ENCODE results near the gene TMEM182.

Gene TMEM182, protein sequence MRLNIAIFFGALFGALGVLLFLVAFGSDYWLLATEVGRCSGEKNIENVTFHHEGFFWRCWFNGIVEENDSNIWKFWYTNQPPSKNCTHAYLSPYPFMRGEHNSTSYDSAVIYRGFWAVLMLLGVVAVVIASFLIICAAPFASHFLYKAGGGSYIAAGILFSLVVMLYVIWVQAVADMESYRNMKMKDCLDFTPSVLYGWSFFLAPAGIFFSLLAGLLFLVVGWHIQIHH

DNA sequence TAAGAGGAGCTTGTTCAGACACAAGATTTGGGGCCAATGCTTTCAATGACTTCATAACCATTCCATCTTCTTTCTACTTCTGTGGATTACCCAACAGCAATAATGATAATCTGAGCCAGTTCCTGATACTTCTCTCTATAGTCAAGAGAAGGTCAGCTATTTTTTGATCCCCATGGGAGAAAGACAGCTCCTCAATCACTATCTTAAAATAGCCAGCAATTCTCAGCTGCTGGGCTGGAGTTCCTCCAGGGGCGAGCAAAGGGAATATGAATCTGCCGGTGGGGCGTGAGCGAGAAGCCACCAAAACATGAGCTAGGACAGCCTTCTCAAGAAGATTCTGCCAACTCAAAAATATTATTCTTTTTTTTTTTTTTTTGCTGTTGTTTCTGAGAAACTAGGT, at the start of gene TMEM182:
Gene TMEM182, plus strand, starts transcription at position 269 of the 400 bp plus-strand sequence. CDS start 187 bp downstream, outside the sequence.
- DNase-seq: no peak

DNA sequence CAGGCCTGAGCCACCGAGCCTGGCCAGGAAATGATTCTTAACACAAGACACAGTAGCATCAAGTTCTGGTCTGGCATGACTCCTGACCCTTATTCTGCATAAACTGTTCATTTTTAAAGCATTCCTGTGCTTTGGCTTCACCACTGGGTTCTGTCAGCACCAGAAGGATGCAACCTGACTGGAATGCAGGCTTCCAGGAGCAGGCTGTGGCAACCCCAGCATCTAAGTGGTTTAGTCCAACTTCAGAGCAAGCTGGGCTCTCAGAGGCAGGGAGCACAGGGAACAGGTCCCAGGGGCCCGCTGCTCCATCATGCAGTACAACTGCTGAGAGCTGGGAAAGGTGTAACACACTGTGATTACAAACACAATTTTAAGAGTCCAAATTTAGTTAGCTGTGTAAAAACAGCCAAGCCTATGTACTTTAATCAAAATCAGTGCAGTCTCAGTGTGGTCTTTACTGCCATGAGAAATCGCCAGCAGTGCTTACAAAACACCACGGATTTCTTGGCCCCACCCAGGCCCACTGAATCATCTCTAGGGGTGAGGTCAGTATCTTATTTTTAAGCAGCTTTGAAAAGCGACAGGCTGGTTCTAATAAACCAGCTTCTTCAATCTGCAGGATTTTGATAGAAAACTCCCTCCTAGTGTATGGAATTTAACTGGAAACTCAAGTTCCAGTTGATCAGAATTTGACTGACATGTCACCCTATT, 44.4 kb upstream of the TMEM182 start:
- DNase-seq: no peak

DNA sequence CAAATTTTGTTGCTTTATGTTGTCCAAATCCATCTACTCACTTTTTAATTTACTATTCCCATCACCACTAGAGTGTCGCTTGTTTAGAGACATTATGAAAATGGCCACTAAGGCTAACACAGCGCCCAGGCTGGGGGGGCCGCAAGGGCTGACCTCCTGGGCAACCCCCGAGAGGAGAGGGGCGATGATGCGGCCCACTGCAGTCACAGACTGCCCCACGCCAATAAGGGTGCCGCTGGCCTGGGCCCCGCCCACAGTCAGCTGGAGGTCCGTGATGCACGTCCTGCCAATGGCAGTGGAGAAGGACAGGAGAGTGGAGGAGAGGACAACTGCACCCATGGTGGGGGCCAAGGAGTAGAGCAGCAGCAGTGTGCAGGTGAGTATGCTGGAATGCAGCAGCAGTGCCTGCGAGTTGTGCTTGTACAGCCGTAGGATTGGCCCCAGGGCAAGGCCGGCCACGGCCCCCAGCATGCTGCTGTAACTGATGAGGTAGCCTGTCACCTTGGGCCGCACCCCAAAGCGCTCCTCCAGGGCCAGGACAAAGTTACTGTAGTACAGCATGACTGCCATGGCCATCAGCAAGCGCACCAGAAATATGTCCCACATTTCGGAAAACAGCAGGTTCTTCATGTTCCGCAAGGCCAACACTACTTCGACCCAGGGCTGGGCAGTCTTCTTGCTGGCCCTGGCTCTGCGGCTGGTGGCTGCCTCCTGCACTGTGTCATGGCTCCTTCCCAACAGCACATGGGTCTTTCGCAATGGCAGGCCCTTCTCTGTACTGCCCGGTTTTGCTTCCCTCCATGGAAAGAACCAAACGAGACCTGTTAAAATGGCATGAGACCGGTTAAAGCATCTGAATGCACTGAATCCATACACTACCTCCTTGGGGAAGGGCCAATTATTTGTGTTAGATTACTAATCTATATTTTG, 43.2 kb upstream of the TMEM182 start:
- no peak for DNase-seq

DNA sequence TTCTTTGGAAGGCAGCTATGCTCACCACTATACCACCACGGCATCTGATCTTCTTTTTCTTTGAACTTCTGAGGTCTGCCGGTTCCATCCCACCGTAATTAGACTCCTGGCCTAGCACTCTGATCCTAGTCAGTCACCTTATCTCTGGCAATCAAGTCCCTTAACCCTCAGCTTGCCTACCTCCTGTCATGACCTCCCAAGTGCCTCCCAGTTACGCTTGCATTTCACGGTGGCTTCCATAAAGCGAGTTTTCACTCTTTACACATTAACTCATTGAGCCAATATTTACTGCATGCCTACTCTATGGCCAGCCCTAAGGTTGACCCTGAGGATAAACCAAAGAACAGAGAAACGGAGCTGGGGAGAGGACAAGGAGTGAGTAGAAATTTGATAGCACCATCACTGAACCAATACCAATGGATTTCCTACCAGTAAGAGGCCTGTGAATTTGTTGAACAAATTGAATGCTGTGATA, 37.8 kb upstream of the TMEM182 start:
- no peak for DNase-seq

DNA sequence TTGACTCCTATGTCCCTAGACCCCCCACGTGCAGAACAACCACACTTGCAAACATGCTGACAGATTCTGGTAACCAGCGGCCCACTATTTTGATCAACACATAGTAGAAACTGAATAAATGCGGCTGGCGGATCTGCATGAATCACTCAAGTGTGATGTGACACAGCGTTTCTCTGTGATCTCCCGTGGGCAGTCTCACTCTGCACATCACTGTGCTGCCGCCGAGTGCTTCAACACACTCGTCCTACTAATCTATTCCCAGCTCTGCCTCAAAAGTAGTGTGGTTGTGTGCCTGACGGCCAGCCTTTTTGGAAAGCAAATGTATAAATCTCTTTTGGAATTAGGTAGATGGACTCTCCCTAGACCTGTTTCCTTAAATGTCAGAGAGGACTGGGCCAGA, 37.3 kb upstream of the TMEM182 start:
- DNase-seq: no peak

DNA sequence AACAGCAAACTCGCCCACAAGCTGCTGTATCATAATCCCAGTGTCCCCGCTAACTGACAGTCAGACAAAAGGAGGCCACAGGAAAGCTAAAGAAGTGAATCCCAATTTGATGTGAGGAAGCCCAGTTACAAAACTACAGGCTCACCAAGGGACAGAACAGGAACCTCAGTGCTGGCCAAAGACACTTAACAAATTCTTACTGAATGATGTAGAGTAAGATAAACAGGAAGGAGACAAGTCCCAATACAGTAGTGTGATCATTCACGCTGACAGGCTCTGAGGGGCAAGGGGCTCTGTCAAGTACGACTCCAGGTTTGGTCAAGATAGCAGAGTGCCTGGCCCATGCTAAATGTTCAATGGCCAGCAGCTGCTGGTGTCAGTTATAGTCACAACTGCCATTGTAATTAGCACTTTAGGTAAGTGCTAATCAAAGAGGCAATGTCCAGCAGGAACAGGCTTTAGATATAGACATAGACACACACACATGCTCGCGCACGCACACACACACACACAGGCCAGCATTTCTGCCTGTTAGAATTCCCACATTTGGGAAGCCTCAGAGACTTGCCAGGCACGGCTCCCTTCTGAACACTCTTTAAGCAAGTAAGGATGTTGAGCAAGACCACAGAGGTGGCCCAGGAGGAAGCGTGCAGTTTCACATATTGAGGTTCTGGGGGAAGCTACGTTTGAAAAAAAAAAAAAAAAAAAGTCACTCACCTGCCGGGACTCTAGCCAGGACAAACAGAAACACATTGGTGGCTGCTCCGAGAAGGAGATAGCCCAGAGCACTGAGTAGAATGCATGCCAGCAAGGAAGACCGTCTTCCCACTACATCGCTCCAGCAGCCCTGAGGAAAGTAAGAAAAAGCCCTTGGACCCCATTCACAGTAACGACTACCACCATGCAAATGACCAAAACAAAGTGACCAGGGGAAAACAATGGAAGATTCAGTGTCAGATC, 35.4 kb upstream of the TMEM182 start:
- DNase-seq: no peak

DNA sequence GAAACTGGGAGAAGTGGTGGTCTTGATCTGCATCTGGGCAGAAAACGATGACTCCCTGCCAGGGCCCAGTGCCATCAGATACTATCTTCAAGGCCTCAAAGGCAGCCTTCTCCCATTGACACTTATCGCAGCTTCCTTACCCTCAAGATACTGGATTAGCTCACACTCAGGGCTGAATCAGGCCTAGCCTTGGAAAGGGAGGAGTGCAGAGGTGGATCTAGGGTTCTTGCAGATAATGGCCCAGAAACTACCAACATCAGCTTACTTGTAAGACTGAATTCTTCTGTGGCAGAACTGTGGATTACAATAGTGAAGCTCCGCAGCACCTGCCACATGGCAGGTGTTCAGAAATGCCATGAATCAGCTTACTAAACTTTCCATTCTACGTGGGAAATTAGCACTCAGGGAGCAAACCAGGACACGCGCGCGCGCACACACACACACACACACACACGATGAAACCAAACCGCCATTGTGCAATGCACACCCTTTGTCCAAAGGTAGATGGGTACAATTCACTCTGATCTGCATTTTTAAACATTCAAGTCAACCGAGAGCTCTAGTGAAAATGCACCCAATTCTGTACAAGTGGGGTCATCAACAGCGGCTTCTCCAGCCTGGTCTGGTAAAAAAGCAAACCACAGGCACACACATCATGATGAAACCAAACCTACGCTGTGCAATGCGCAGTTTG, 26.3 kb upstream of the TMEM182 start:
- no peak for DNase-seq

DNA sequence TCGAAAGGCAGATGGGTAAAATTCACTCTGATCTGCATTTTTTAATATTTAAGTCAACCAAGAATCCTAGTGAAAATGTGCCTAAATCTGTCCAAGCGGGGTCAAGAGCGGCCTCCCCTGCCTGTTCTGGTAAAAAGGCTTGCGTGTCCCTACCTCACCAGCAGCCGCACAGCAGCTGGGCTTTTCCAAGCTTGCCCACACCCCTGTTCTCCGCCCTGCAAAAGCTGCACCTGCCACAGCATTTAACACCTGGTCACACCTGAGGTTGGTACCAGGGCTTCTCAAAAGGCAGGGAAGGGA, 25.8 kb upstream of the TMEM182 start:
- no peak for DNase-seq

DNA sequence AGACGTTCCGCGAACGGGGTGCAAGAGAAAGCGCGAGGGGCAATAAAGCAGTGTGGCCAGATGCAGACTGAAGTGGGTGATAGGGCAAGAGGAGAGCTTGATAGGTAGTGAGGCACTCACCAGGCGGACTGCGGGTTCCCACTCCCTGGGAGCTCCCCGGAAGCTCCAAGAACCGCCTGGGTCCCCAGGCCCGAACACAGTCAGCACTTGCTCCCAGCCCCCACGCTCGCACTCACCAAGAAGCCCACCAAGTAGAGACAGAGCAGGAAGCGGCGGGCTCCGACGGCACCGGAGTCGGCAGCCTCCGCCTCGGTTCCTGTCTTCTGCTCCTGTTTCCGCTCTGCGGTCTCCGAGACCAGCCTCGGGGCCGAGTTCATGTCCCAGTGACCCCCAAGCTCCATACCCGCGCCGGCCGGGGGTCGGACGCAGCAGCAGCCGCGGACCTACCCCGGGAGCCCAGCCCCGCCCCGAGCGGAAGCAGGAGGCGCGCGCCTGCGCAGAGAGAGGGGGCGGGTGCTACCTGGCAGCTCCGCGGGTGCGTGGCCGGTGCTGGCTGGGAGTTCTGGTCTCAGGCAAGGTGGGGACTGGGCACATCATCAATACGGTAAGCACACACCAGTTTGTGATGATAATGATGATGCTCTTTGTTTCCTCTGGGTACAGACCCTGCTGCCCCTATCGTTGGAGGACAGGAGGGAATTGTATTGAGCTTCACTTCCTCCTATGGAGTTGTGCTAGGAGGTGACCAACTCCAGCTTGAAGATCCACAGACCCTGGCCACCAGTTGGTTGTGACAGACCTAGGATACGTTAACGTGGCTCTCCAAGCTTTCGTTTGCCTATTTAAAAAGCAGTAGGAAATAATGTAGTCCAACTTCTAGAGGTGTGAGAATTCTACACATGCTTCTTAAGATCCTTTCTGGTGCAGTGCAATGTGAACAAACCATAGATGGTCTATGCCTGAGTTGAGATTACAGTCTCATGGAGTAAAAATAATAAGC, 25.1 kb upstream of the TMEM182 start:
- DNase-seq: peak; percentile 46

DNA sequence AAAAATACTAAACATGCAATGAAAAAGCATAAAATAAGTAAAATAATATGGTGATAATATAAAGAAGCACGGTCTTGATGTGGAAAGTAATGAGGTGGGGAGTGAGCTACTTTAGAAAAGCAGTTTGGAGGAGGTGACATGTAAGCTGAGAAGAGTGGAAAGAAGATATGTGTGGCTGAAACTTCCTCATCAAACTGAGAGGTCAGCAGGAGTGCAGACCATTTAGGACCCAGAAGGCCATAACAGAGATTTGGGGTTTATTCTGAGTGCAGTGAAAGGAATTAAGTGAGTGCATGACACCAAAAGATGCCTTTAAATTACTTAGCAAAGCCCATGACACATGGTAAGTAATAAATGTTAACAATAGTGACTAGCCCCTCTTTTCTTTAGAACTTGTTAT, 24.4 kb upstream of the TMEM182 start:
- no peak for DNase-seq

DNA sequence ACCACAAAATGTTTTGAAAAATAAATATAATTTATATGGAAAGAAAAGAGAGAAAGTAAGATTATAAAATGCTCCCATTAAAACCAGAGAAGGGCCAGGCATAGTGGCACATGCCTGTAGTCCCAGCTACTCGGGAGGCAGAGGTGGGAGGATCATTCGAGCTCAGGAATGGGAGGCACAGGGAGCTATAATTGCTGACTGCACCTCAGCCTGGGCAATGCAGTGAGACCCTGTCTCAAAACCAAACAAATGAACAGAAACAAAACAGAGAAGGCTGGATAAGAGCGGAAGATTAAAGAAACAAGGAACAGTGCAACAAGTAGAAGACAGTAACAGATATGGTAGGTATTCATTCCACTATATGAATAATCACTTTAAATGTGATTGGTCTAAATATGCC, 18.6 kb upstream of the TMEM182 start:
- DNase-seq: no peak

DNA sequence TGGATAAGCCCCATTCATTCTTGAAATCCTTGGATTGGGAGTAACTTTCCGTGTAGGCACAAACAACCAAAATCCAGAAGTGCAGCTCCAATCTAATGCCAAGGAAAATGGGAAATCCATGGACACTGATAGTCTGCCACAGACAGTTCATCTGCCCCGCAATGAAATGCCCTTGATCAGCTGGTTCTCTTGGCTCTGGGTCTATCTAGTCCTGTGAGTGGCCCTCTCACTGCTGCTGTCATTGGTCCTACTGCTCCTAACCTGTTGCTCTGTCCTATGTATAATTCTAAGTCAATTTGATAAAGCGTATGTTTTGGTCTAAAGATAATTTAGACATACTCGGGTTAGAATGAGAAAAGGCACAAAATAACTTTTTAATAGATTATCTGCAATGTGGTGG, 13.7 kb upstream of the TMEM182 start:
- DNase-seq: no peak

DNA sequence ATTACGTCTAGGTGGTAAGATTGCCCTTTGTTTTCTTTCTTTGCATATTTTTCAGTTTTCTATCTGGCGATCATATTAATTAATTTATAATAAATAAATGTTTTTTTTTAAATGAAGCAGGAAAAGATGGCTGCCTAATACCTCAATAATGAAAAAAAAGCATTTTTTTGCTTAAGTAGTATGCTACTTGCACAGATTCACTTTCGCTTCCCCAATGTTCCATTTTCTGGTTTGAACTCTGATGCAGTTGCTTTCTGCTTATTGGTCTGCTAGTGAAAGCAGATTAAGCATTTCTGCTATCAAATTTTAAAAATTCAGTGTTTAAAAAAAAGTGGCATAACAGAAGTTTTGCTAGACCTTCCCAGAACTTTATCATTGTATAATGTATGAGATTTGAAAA, 11.9 kb upstream of the TMEM182 start:
- DNase-seq: no peak

DNA sequence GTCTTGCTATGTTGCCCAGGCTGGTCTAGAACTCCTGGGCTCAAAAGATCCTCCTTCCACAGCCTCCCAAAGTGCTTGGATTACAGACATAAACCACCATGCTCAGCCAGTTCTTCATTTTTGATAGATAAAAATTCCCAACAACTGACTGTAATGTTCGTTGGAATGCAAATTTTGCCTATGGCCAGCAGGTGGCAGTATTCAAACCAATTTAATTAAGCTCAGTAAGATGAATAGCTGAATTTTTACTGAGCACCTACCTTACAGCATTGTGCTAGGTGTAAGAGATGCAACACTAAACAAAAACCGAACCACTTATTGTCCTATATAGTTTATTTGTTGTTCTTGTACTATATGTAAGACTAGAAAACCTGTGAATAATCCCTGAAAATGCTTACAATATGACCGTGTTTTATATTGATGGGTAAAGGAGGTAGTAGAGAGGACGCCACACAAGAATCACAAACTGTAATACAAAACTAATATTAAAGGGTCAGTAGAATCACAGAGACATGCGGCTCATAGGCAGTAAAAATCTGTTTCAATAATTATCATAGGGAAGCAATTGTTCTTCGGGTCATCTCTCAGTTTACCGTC, 8.2 kb upstream of the TMEM182 start:
- DNase-seq: peak; percentile 35

DNA sequence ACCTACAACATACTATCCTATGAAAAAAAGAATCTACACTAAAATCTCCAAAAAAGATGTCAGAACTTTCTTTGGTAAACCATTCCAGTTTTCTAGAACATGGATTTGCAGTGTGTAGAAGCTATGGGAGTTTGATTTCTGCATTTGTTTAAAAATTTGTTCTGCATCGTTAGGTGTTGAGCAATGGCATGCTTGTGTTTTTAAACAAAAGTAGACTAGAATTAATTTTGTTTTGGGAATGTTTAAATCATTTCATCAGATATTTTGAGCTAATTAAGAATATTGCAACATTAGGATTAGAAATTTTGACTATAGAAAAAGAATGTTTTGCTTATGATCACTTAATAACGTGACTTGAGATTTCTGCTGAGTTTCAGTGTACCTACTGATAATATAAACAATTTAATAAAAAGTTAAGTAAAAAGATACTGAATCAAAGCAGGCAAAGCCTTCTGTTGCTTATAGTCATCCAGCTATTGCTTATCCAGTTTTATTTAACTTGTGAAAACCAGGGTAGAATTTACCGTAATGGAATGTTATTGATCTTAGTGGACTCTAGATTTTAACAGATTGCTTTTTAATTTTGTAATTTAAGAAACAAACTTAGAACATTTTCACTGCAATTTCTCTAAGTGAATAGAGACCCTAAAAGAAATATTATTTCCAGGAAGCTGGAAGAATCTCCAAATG, 7.2 kb upstream of the TMEM182 start:
- no peak for DNase-seq

DNA sequence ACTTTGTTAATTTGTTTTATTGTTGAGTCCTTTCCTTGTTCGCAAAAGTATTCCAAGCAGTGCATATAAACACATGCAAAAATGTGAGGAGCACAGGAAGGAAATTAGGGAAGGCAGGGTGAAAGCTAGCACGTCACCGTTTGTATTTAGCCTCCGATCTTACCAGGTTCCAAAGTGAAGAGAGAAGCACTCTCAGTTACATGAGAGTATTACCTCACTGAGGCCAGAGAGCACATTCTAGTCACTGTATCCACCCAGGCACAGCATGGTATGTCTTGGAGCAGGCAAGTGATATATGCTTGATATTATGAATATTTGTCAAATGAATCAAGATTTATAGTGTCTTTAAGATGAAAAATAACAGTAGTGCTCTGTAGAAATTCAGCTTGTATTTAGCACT, 6.5 kb upstream of the TMEM182 start:
- DNase-seq: no peak

DNA sequence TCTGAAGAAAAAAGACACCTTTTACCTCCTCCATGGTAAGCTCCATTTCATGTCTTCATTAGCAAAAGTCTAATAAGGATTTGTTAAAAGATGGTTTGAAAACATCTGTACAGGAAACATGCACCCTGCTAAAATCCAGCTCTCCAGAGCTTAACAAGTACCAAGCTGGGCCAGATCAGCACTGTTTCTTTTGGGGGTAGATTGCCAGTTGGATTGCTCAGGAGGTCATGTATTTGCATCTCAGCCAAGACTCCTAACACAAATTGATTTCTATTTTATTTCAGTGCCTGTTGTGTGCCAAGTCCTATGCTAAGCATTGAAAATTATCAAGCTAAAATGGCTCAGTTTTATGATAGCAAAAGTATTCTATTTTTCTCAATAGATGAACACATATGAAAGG, 3.4 kb upstream of the TMEM182 start:
- no peak for DNase-seq

DNA sequence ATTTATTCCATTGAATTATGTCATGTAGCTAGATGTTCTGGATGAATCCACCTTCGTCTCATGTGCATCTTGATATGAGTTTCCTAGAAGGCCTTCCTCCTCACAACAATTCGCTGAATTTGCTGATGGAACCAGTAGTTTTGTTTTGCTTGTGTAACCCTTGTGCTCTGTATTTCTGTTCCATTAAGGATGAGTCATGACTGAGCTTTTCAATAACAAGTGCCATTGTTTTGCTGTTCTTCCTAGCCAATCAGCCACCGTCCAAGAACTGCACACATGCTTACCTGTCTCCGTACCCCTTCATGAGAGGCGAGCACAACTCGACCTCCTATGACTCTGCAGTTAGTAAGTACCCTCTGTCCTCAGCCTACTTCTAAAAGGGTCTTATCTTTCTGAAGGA, 2.3 kb downstream of the TMEM182 start:
- no peak for DNase-seq

DNA sequence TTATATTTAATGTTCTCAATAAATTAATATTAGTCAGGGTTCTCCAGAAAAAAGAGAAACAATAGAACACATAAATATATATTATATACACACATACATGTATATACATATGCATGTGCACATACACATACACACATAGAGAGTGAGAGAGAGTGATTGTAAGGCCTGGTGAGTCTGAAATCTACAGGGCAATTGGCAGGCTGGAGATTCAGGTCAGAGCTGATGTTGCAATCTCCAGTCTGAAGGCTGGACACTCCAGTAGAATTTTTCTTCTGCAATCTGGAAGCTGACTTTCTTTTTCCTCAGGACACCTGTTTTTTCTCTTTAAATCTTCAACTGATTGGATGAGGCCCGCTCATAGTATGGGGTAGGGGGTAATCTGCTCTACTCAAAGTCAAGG, 3.2 kb downstream of the TMEM182 start:
- DNase-seq: no peak

DNA sequence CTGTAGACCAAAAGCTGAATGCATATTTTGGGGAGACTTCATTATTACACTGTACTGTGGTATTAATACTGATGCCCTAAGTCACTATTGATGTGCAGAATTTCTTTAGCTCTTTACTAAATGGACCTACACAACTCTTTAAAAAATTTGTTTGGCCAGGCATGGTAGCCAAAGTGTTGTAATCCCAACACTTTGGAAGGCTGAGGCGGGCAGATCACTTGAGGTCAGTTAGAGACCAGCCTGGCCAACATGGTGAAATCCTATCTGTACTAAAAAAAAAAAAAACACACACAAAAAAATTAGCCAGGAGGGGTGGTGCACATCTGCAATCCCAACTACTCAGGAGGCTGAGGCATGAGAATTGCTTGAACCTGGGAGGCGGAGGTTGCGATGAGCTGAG, 6.4 kb downstream of the TMEM182 start:
- DNase-seq: no peak

All from NCI-H1048 (cell line).